Measurements from ENCODE around the gene TMEM248. TPM values are rescaled to one million over a fixed set of nuclear protein-coding genes. Genes with fewer than 3 reads are reported as not detected.

TMEM248 gene
- total and polyA plus RNA-seq, 9 donors = 51.8 to 118 (median 100) TPM

- intact Hi-C loops (cut with DNase I) = loop anchor here in 1 of 4 donors (10.0 kb wide), 1 partner anchor 55 kb away; no protein-coding TSS in a partner anchor
- H3K27me3 ChIP-seq = no peaks in the 10 kb centered on the region
- H3K27ac ChIP-seq = no peak overlapping the region
- no peak for TF ChIP-seq EP300 (IDR thresholded peaks at IDR 0.05)
- no peak for TF ChIP-seq POLR2A (IDR thresholded peaks at IDR 0.05)
- no peak for TF ChIP-seq CTCF (IDR thresholded peaks at IDR 0.05)
- no peaks in the 10 kb centered on the region for H3K4me1 ChIP-seq (ENCODE audit: insufficient read depth)
- H3K4me3 ChIP-seq = no peak overlapping the region
- no peaks in the 10 kb centered on the region for H3K9me3 ChIP-seq
- WGBS, 3 donors = 84 to 88% (median 85%) methylated on average over 7 of the region's 7 CpGs
- no peaks in the 10 kb centered on the region for H3K36me3 ChIP-seq
- no peak for DNase-seq
Observed at GRCh38 chr7:66899552-66900280, 21.3 kb upstream of the TMEM248 start.

GRCh38 chr7:66901941-66902843 is 18.8 kb upstream of the TMEM248 start:
- no peaks in the 10 kb centered on the region for H3K9me3 ChIP-seq
- intact Hi-C loops (cut with DNase I) = no loop called here
- no peaks in the 10 kb centered on the region for H3K27me3 ChIP-seq
- no peaks in the 10 kb centered on the region for H3K36me3 ChIP-seq
- H3K27ac ChIP-seq = no peak overlapping the region
- H3K4me1 ChIP-seq (ENCODE audit: insufficient read depth) = no peaks in the 10 kb centered on the region
- DNase-seq = no peak
- 94 to 96% (median 96%) methylated on average over 45 to 47 of the region's 47 CpGs for WGBS, 3 donors
- TF ChIP-seq POLR2A (IDR thresholded peaks at IDR 0.05) = no peak
- no peak for TF ChIP-seq EP300 (IDR thresholded peaks at IDR 0.05)
- TF ChIP-seq CTCF (IDR thresholded peaks at IDR 0.05) = no peak
- no peak overlapping the region for H3K4me3 ChIP-seq

- Histone ChIP-seq H3K27me3 (no peaks in the 10 kb centered on the region), H3K27ac (no peak overlapping the region), H3K9me3 (no peaks in the 10 kb centered on the region), H3K36me3 (no peaks in the 10 kb centered on the region), H3K4me1 (ENCODE audit: insufficient read depth) (no peaks in the 10 kb centered on the region), H3K4me3 (no peak overlapping the region)
- no peak for DNase-seq
- intact Hi-C loops (cut with DNase I) = no loop called here
- TF ChIP-seq CTCF (IDR thresholded peaks at IDR 0.05) (no peak), EP300 (IDR thresholded peaks at IDR 0.05) (no peak), POLR2A (IDR thresholded peaks at IDR 0.05) (no peak)
- WGBS, 3 donors = 91 to 95% (median 93%) methylated on average over 19 of the region's 19 CpGs
Observed at GRCh38 chr7:66902844-66903180, 18.2 kb upstream of the TMEM248 start.

- no peak for DNase-seq
- TF ChIP-seq POLR2A (IDR thresholded peaks at IDR 0.05) = no peak
- TF ChIP-seq CTCF (IDR thresholded peaks at IDR 0.05) = no peak
- TF ChIP-seq EP300 (IDR thresholded peaks at IDR 0.05) = no peak
- Histone ChIP-seq H3K4me3 (no peak overlapping the region), H3K4me1 (ENCODE audit: insufficient read depth) (no peaks in the 10 kb centered on the region), H3K27me3 (no peaks in the 10 kb centered on the region), H3K36me3 (no peaks in the 10 kb centered on the region), H3K9me3 (no peaks in the 10 kb centered on the region), H3K27ac (no peak overlapping the region)
- intact Hi-C loops (cut with DNase I) = no loop called here
- 89 to 94% (median 94%) methylated on average over 32 of the region's 32 CpGs for WGBS, 3 donors
Observed at GRCh38 chr7:66903360-66904062, 17.5 kb upstream of the TMEM248 start.
